Activated CD4-positive, alpha-beta T cell treated with anti-CD3 and anti-CD28 coated beads, Interleukin-10, Interleukin-2, amounts not matched to agents 100 ng/mL and 50 ng/mL, durations not matched to agents 16 hours and 8 hours (primary cell): Measurements from ENCODE around the gene ZAR1.

ENCODE experiments used
- DNase-seq: peaks from one replicate; pipeline ENCODE4 v3.0.0-alpha.2; 2020

ZAR1 gene

GRCh38 chr4:48490680-48491513 lies 845 bp downstream of the ZAR1 start:
- no peak for DNase-seq

GRCh38 chr4:48491514-48492176 lies 1.6 kb downstream of the ZAR1 start:
- DNase-seq, result no peak

- DNase-seq, result no peak
Measured at GRCh38 chr4:48493452-48494100, 3.5 kb downstream of the ZAR1 start.

GRCh38 chr4:48495941-48496340 lies 5.9 kb downstream of the ZAR1 start:
- DNase-seq, result no peak

GRCh38 chr4:48498895-48499294 lies 8.8 kb downstream of the ZAR1 start:
- DNase-seq, result no peak

- DNase-seq, result peak; percentile 64
Measured at GRCh38 chr4:48499551-48500066, 9.6 kb downstream of the ZAR1 start.

GRCh38 chr4:48503233-48504025 lies 13.4 kb downstream of the ZAR1 start:
- no peak for DNase-seq

GRCh38 chr4:48504026-48504330 lies 13.9 kb downstream of the ZAR1 start:
- DNase-seq, result no peak

- peak; percentile 22 for DNase-seq
Measured at GRCh38 chr4:48504352-48504751, 14.3 kb downstream of the ZAR1 start.

GRCh38 chr4:48506716-48507115 lies 16.7 kb downstream of the ZAR1 start:
- no peak for DNase-seq

GRCh38 chr4:48509543-48509942 lies 19.5 kb downstream of the ZAR1 start:
- DNase-seq, result no peak

- no peak for DNase-seq
Measured at GRCh38 chr4:48518143-48518542, 28.1 kb downstream of the ZAR1 start.

GRCh38 chr4:48526406-48526805 lies 36.4 kb downstream of the ZAR1 start:
- no peak for DNase-seq

- DNase-seq, result no peak
Measured at GRCh38 chr4:48538358-48538757, 48.3 kb downstream of the ZAR1 start.

GRCh38 chr4:48539597-48539996 lies 49.5 kb downstream of the ZAR1 start:
- DNase-seq, result no peak

- DNase-seq, result no peak
Measured at GRCh38 chr4:48542888-48543287, 52.8 kb downstream of the ZAR1 start.

GRCh38 chr4:48543796-48544195 lies 53.7 kb downstream of the ZAR1 start:
- no peak for DNase-seq
